Brain microvascular endothelial cell (primary cell): Measurements from ENCODE around the gene ERCC1.

Experiments
- DNase-seq: peaks from one replicate; pipeline ENCODE4 v3.0.0-alpha.2; 2020
- H3K27ac ChIP-seq: fragments of 250-450 bp; sonication (Bioruptor Pico); 2 replicates; pipeline ENCODE4 v1.5.1; 2020; ENCODE audit warnings: mild to moderate bottlenecking, moderate library complexity
- H3K27me3 ChIP-seq: fragments of 250-450 bp; sonication (Bioruptor Pico); replicated peaks from 2 replicates; pipeline ENCODE4 v1.5.1; 2020; ENCODE audit warnings: mild to moderate bottlenecking
- H3K36me3 ChIP-seq: fragments of 250-450 bp; sonication (Bioruptor Pico); replicated peaks from 2 replicates; pipeline ENCODE4 v1.5.1; 2020; ENCODE audit warnings: mild to moderate bottlenecking
- H3K4me3 ChIP-seq: 2 replicates; pipeline ENCODE4 v1.5.1; 2011; ENCODE audit warnings: low read depth, mild to moderate bottlenecking, control low read depth, low read length, moderate library complexity
- in situ Hi-C: cut with HindIII; loops from 2 replicates; pipeline ENCODE4 v1.10.0; 2017; ENCODE audit warnings: low sequenced_read_pairs, low pct_ligation_motif_present
- TF ChIP-seq, protein P1 (sequence below): IDR thresholded peaks from 2 replicates; pipeline ENCODE4 v1.5.1; 2011; ENCODE audit warnings: low read depth, mild to moderate bottlenecking, moderate library complexity, low read length, control low read depth, inconsistent platforms; ENCODE audit errors: missing control alignments

Gene ERCC1

GRCh38 chr19:45451131-45451849, 27.6 kb upstream of the ERCC1 start:
- peak; percentile 86 for DNase-seq
- TF ChIP-seq, protein P1, sequence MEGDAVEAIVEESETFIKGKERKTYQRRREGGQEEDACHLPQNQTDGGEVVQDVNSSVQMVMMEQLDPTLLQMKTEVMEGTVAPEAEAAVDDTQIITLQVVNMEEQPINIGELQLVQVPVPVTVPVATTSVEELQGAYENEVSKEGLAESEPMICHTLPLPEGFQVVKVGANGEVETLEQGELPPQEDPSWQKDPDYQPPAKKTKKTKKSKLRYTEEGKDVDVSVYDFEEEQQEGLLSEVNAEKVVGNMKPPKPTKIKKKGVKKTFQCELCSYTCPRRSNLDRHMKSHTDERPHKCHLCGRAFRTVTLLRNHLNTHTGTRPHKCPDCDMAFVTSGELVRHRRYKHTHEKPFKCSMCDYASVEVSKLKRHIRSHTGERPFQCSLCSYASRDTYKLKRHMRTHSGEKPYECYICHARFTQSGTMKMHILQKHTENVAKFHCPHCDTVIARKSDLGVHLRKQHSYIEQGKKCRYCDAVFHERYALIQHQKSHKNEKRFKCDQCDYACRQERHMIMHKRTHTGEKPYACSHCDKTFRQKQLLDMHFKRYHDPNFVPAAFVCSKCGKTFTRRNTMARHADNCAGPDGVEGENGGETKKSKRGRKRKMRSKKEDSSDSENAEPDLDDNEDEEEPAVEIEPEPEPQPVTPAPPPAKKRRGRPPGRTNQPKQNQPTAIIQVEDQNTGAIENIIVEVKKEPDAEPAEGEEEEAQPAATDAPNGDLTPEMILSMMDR = no peak
- peak overlapping the region; percentile 96 for H3K27ac ChIP-seq
- no peaks in the 10 kb centered on the region for H3K27me3 ChIP-seq
- H3K36me3 ChIP-seq = no peaks in the 10 kb centered on the region
- in situ Hi-C loops = no loop called here
- H3K4me3 ChIP-seq = peak overlapping the region; percentile 75

DNA sequence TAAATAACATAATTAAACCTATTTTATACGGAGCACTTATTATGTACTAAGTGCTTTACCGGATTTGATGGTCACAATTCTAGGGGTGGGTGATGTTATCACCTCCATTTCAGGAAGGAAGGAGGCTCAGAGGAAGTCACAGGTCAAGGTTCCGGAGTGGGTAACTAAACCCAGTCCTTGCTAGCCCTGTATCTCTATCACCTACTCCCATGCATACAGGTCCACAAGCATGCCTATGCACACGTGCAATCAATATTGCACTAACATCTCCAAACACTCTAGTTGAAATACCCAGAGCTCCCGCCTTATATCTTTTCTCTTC, 26.3 kb upstream of the ERCC1 start:
- Histone ChIP-seq H3K4me3 (peak overlapping the region; percentile 59), H3K36me3 (no peaks in the 10 kb centered on the region), H3K27ac (peak overlapping the region; percentile 96), H3K27me3 (no peaks in the 10 kb centered on the region)
- TF ChIP-seq, protein P1 = no peak
- no peak for DNase-seq
- in situ Hi-C loops = no loop called here

DNA sequence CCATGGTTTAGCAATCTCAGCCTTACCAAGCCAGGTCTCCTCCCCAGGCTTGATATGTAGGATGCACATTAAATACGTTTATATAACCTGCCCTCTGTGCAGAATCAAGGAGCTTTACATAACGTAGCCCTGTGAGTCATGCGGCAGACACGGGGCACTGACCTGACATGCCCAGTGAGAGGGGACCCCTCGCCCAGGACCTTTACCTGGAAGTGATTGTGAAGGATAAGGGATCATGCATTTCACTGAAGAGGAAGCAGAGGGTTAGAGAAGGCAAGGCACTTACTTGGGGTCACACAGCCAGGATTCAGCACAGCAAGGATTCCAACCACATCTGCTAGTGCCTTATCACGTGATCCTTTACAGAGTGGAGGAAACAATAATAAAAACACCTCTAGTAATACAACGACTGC, 25.2 kb upstream of the ERCC1 start:
- TF ChIP-seq, protein P1 = no peak
- no peak for DNase-seq
- Histone ChIP-seq H3K27me3 (no peaks in the 10 kb centered on the region), H3K36me3 (no peaks in the 10 kb centered on the region), H3K27ac (peak overlapping the region; percentile 16), H3K4me3 (no peak overlapping the region)
- in situ Hi-C loops = no loop called here

- TF ChIP-seq, protein P1 = no peak
- Histone ChIP-seq H3K27me3 (no peaks in the 10 kb centered on the region), H3K27ac (no peak overlapping the region), H3K4me3 (no peak overlapping the region), H3K36me3 (no peaks in the 10 kb centered on the region)
- in situ Hi-C loops = no loop called here
- no peak for DNase-seq
Observed at GRCh38 chr19:45448425-45448756, 24.7 kb upstream of the ERCC1 start.

DNA sequence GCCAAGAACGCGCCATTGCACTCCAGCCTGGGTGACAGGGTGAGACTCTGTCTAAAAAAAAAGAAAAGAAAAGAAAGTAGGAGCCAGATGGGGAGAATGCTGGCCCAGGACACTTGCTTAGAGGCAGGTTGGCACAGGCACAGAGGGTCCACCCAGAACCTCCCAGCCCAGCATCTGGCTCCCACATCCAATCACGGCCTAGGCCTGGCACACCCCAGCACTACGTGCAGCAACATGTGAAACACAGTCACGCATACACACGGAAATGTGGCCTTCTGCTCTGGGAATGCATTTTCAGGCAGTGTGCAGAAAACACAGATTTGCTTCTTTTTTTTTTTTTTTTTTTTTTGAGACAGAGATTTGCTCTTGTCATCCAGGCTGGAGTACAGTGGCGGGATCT, 23.2 kb upstream of the ERCC1 start:
- Histone ChIP-seq H3K36me3 (no peaks in the 10 kb centered on the region), H3K27me3 (no peaks in the 10 kb centered on the region), H3K4me3 (no peak overlapping the region), H3K27ac (no peak overlapping the region)
- TF ChIP-seq, protein P1 = no peak
- no peak for DNase-seq
- in situ Hi-C loops = no loop called here

DNA sequence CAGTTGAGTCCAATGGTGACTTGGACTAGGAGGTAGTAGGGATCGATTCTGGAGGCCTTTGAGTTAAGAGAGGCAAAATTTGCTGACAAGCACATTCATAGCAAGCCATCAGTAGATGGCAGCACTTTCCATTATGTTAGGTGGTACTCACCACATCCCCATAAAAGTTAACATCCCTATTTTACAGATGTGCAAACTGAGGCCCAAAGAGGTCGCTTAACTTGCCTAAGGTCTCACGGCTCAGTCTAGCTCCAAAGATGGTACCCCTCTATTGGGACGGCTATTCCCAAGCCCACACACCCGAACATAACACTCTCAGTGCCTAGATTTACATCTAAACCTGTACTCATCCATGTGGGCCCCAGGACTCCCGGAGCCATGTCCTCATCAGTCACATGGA, 22.6 kb upstream of the ERCC1 start:
- in situ Hi-C loops = no loop called here
- Histone ChIP-seq H3K4me3 (no peak overlapping the region), H3K27ac (no peak overlapping the region), H3K36me3 (no peaks in the 10 kb centered on the region), H3K27me3 (no peaks in the 10 kb centered on the region)
- TF ChIP-seq, protein P1 = peak; percentile 57
- DNase-seq = no peak
